Activated CD8-positive, alpha-beta T cell treated with anti-CD3 and anti-CD28 coated beads for 36 hours (primary cell): Measurements from ENCODE around the gene SYT7. TPM values are rescaled to one million over a fixed set of nuclear protein-coding genes. Genes with fewer than 3 reads are reported as not detected.

Experiments
- ATAC-seq: fragments of 200-7000 bp; cut with Tn5 transposase; one replicate; pipeline ENCODE4 v1.10.0; 2021; ENCODE audit warnings: mild to moderate bottlenecking, moderate library complexity
- CTCF ChIA-PET: fragments of 350-600 bp; sonication (Branson Sonifier 250); formaldehyde crosslinking; loops from one replicate; lab custom pipeline; 2021; ENCODE audit warnings: antibody characterized with exemption; lab: Charles Lee
- POLR2A ChIA-PET: fragments of 350-600 bp; sonication (Branson Sonifier 250); formaldehyde crosslinking; loops from one replicate; lab custom pipeline; 2021; ENCODE audit warnings: antibody characterized with exemption; lab: Charles Lee
- DNase-seq: peaks from one replicate; pipeline ENCODE4 v3.0.0-alpha.2; 2020
- H3K27ac Mint-ChIP-seq: one replicate; pipeline ENCODE4 v1.8.0; 2021; ENCODE audit warnings: mild to moderate bottlenecking, mixed read lengths
- H3K27me3 Mint-ChIP-seq: one replicate; pipeline ENCODE4 v1.8.0; 2021; ENCODE audit warnings: mixed read lengths
- H3K36me3 Mint-ChIP-seq: one replicate; pipeline ENCODE4 v1.8.0; 2021; ENCODE audit warnings: low read depth, mixed read lengths
- H3K4me1 Mint-ChIP-seq: one replicate; pipeline ENCODE4 v1.8.0; 2021; ENCODE audit warnings: low read depth, mixed read lengths
- H3K4me3 Mint-ChIP-seq: one replicate; pipeline ENCODE4 v1.8.0; 2021; ENCODE audit warnings: mild to moderate bottlenecking, moderate library complexity, mixed read lengths
- H3K9me3 Mint-ChIP-seq: one replicate; pipeline ENCODE4 v1.8.0; 2021; ENCODE audit warnings: mixed read lengths
- intact Hi-C: fragments of 100-400 bp; cut with micrococcal nuclease; formaldehyde crosslinking; loops from one replicate; pipeline ENCODE4 v1.10.0; 2022
- total RNA-seq, 2 experiments: library from RNA; stranded (reverse); gene quantifications; one replicate each; pipeline ENCODE4 v1.2.3, GENCODE V29; 2021
- TF ChIP-seq, protein P1 (sequence below): fragments of 200-600 bp; IDR thresholded peaks from one replicate; pipeline ENCODE4 v1.8.0; 2022; ENCODE audit warnings: antibody characterized with exemption, mild to moderate bottlenecking

SYT7 gene
- total RNA-seq, 2 experiments from 2014 or later: not detected

GRCh38 chr11:61627850-61628661 is 47.2 kb upstream of the SYT7 start:
- intact Hi-C loops: loop anchor here (5.0 kb wide), 1 partner anchor 151 kb away; no protein-coding TSS in a partner anchor
- Mint-ChIP-seq H3K27ac (no peak overlapping the region), H3K27me3 (peaks cover 9% of the 10 kb centered on the region), H3K36me3 (no peaks in the 10 kb centered on the region), H3K9me3 (no peaks in the 10 kb centered on the region), H3K4me1 (peaks cover 7% of the 10 kb centered on the region), H3K4me3 (no peak overlapping the region)
- CTCF ChIA-PET: interaction anchor here (0.7 to 4.4 kb wide), 16 partner anchors 9 to 162 kb away, joined by 3 to 28 read pairs (median 4); partner anchors contain the start of gene LRRC10B
- peak; percentile 77 for ATAC-seq
- TF ChIP-seq, protein P1, sequence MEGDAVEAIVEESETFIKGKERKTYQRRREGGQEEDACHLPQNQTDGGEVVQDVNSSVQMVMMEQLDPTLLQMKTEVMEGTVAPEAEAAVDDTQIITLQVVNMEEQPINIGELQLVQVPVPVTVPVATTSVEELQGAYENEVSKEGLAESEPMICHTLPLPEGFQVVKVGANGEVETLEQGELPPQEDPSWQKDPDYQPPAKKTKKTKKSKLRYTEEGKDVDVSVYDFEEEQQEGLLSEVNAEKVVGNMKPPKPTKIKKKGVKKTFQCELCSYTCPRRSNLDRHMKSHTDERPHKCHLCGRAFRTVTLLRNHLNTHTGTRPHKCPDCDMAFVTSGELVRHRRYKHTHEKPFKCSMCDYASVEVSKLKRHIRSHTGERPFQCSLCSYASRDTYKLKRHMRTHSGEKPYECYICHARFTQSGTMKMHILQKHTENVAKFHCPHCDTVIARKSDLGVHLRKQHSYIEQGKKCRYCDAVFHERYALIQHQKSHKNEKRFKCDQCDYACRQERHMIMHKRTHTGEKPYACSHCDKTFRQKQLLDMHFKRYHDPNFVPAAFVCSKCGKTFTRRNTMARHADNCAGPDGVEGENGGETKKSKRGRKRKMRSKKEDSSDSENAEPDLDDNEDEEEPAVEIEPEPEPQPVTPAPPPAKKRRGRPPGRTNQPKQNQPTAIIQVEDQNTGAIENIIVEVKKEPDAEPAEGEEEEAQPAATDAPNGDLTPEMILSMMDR: peak; percentile 76
- POLR2A ChIA-PET: interaction anchor here (0.8 kb wide), 1 partner anchor 65 kb away, joined by 3 read pairs; no protein-coding TSS in a partner anchor
- peak; percentile 68 for DNase-seq

GRCh38 chr11:61626580-61627380 is 45.9 kb upstream of the SYT7 start:
- ChIA-PET POLR2A (no interaction called here), CTCF (interaction anchor here (0.8 to 4.4 kb wide), 10 partner anchors 8 to 118 kb away, joined by 3 to 28 read pairs (median 4); partner anchors contain the start of gene LRRC10B)
- H3K27me3 Mint-ChIP-seq: peaks cover 9% of the 10 kb centered on the region
- ATAC-seq (no peak), DNase-seq (no peak)
- peaks cover 7% of the 10 kb centered on the region for H3K4me1 Mint-ChIP-seq
- intact Hi-C loops: loop anchor here (5.0 kb wide), 1 partner anchor 149 kb away; no protein-coding TSS in a partner anchor
- TF ChIP-seq, protein P1: no peak
- H3K27ac Mint-ChIP-seq: no peak overlapping the region
- H3K4me3 Mint-ChIP-seq: no peak overlapping the region
- no peaks in the 10 kb centered on the region for H3K9me3 Mint-ChIP-seq
- H3K36me3 Mint-ChIP-seq: no peaks in the 10 kb centered on the region

DNA sequence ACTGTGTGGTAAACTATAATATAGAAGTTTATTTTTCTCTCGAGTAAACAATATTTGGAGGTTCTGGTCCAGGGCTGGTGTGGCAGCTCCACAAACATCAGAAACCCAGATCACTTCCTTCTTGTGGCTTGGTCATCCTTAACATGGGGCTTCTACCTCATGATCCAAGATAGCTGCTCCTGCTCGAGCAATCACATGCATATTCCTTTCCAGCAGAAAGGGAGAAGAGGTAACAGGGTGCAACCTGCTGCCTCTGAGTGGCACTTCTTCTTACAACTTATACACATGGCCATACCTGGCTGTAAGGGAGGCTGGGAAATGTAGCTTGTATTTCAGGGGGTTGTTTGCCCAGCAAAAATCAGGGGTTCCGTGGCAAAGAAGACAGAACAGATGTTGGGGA is 44.6 kb upstream of the SYT7 start:
- intact Hi-C loops: loop anchor here (5.0 kb wide), 1 partner anchor 148 kb away; no protein-coding TSS in a partner anchor
- ChIA-PET CTCF (interaction anchor here (0.9 kb wide), 1 partner anchor 13 kb away, joined by 4 read pairs; no protein-coding TSS in a partner anchor), POLR2A (no interaction called here)
- ATAC-seq: no peak
- DNase-seq: no peak
- TF ChIP-seq, protein P1: no peak
- no peak overlapping the region for H3K4me3 Mint-ChIP-seq
- peaks cover 7% of the 10 kb centered on the region for H3K27me3 Mint-ChIP-seq
- H3K27ac Mint-ChIP-seq: no peak overlapping the region
- H3K36me3 Mint-ChIP-seq: no peaks in the 10 kb centered on the region
- no peaks in the 10 kb centered on the region for H3K9me3 Mint-ChIP-seq
- H3K4me1 Mint-ChIP-seq: peaks cover 7% of the 10 kb centered on the region

DNA sequence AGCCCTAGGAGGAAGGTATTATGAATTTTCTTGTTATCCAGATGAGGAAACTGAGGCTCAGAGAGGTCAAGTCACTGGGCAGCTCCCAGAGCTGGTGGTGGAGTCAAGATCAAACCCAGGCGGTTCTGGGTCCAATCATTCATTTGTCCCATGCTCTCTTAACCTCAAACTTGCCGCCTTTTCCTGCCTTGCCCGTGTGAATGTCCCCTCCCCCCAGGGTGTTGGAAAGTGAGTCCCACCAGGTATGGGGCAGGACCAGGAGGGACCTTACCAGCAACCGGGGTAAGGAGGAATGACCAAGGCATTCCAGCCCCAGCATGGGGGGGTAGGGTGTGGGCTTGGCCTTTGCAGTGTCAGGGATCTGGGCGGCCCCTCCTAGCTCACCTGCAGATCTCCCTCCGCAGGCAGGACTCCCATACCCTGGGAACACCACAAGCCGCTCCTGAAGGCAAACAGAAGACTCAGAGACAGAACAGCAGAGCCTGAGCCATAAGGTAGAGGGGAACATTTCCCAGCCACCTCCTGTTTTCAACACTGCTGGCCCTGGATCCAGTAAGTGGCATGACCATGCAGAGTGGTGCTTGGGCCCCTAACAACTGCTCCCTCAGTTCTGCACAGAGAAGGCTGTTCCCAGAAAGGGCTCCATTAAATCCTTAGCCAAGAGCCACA is 41.2 kb upstream of the SYT7 start:
- Mint-ChIP-seq H3K27ac (no peak overlapping the region), H3K36me3 (no peaks in the 10 kb centered on the region), H3K9me3 (no peaks in the 10 kb centered on the region), H3K4me3 (no peak overlapping the region), H3K27me3 (peaks cover 5% of the 10 kb centered on the region), H3K4me1 (no peaks in the 10 kb centered on the region)
- ATAC-seq (no peak), DNase-seq (no peak)
- intact Hi-C loops: no loop called here
- ChIA-PET CTCF (interaction anchor here (1.4 kb wide), 1 partner anchor 90 kb away, joined by 6 read pairs; no protein-coding TSS in a partner anchor), POLR2A (no interaction called here)
- TF ChIP-seq, protein P1: no peak
